ENCODE results near the gene IP6K3.

The IP6K3 gene

GRCh38 chr6:33738879-33739278 is 7.8 kb downstream of the IP6K3 start:
- no peak for DNase-seq

- DNase-seq: no peak
Measured at GRCh38 chr6:33738153-33738552, 8.6 kb downstream of the IP6K3 start.

GRCh38 chr6:33737267-33738026 is 9.3 kb downstream of the IP6K3 start:
- no peak for DNase-seq

GRCh38 chr6:33735216-33735615 is 11.5 kb downstream of the IP6K3 start:
- no peak for DNase-seq

DNA sequence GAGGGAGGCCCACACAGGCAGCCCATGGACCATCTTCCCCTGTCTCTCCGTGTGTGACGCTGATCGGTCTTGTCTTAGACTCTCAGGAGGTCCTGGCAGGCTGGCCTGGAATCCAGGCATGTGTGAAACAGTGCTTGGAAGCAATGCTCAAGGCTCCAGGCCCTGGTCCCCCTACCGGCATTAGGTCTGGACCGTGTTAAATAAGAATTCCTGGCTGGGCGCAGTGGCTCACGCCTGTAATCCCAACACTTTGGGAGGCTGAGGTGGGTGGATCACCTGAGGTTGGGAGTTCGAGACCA is 13.0 kb downstream of the IP6K3 start:
- DNase-seq: no peak

DNA sequence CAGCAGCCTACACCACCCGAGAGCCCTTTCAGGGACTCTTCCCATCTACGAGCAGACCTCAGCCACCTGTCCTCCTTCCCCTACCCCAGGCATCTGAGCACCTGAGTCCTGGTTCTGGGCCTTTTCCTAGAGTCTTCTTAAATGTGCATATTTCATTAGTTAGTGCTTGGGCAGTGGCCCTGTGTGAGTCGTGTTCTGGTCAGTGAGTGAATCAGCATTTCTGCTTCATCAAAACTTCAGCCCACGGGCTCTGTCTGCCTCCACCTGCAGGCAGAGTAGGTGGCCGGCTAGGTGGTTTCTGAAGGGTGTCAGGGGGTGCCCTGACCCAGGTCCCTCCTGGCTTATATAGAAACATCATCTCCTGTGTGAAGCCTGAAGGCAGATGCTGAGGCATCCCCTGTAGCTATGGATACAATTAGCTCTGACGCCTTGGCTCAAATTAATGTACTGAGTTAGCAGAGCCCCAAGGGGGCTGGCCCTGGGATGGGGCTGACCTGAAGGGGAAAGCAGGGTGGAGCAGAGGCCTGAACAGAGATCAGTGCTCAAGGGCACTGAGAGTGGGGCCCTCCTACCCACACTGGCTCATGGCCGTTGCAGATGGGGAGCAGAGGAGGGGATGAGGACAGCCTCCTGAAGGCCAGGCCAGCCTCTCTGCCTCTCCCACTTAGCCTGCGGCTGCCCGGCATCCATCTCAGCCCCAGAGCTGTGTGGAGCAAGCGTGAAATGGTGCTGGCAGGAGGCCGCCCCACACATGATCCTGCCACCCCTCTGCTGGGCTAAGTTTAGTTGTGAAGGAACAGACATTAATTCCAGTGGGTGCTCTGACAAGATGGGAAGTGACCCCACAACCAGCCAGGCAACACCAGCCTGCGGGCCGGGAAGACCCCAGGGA is 13.6 kb downstream of the IP6K3 start:
- peak; percentile 11 for DNase-seq

- DNase-seq: no peak
Measured at GRCh38 chr6:33732385-33732784, 14.3 kb downstream of the IP6K3 start.

DNA sequence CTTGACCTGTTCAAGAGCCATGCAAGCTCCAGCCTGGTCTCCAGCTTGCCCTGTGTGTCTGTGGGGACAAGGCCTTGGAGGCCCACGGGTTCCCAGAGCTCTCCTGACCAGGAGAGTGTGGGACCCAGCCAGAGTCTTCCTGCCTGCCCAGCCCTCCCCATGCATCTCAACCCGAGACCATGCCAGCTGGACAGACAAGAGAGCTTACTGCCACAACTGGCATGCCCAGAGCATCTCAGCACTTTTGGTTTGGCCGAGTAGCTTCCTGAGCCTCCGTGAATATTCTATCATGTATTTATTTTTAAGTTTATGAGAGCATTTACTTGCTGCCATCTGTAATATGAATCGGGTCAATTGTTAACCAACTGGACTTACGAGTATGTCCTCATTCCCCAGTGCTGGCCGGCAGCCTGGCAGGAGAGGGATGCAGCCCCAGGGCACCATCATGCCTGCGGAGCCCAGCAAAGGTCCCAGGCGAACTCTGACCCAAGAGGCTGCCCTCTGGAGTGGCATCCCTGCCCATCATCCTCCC is 14.9 kb downstream of the IP6K3 start:
- no peak for DNase-seq

GRCh38 chr6:33731035-33731434 is 15.7 kb downstream of the IP6K3 start:
- DNase-seq: no peak

GRCh38 chr6:33730611-33731010 is 16.1 kb downstream of the IP6K3 start:
- DNase-seq: no peak

DNA sequence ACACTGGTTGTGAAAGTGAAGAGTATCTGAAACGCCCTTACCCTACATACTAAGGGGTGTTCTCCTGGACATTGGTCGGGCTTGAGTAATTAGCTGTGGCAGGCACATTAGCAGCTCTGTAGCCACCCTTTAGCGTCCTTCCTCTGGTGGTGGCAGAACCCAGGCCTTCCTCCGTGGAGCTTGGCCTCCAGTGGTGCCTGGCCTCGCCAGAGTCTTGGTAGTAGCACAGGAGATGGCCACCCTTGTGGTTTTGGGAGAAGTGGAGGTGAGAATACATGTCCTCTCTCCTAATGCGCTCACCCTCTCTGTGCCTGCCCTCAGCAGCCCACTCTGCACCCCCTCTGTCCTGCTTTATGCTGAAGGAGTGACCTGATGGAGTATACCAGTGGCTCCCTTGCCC is 17.6 kb downstream of the IP6K3 start:
- DNase-seq: no peak

DNA sequence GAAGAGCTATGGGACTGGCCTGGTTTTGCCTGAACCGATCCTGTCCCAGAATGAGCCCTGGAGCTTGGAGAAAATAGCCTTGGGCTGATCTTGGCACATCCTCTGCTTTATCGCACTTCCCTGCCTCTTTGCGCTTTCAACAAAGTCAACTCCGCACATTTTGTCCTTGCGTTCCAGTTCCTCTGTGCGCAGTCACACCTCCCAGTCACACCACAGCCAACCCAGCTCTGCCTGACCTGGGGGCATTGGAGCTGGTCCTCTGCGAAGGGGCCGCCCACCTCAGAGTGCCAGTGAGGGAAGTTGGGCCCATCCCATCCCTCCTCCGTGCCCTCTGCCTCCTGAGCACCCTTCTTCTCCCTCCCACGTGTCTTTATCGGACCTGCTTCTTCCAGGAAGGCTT is 18.3 kb downstream of the IP6K3 start:
- no peak for DNase-seq

DNA sequence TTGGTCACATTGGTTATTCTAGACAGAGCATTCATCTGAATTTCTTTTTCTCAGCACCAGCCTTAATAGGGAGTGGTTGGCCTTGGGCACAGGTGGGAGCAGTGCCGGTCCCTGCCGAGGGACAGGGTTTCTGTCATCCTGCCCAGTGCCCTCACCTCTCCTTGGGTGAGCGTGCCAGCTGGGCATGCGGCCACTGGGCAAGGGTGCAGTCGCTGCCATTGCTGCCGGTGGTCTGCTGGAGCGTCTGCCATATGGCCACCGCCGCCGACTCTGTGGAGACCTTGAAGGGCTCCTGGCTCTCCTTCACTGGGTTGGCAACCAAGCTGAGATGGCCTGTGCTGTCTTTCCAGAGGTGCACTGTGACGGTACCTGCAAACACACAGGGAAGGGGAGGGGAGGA is 18.8 kb downstream of the IP6K3 start:
- DNase-seq: no peak

GRCh38 chr6:33727126-33727525 is 19.6 kb downstream of the IP6K3 start:
- DNase-seq: no peak

GRCh38 chr6:33726696-33727095 is 20.0 kb downstream of the IP6K3 start:
- DNase-seq: no peak

- DNase-seq: no peak
Measured at GRCh38 chr6:33725891-33726673, 20.6 kb downstream of the IP6K3 start.

GRCh38 chr6:33725222-33725621 is 21.5 kb downstream of the IP6K3 start:
- no peak for DNase-seq

GRCh38 chr6:33724102-33725023 is 22.3 kb downstream of the IP6K3 start:
- DNase-seq: no peak

- no peak for DNase-seq
Measured at GRCh38 chr6:33723371-33724085, 23.2 kb downstream of the IP6K3 start.

GRCh38 chr6:33722103-33722623 is 24.5 kb downstream of the IP6K3 start:
- no peak for DNase-seq

- DNase-seq: no peak
Measured at GRCh38 chr6:33721508-33721907, 25.2 kb downstream of the IP6K3 start.
